HG03196 (cell line): ENCODE results near the gene FAM13C.
"Not testable (repeated sequence)": the region's sequence is repeated elsewhere in the genome, so short reads cannot be mapped to it uniquely, and the experiment has no call there.

ENCODE experiments used
- ATAC-seq: cut with Tn5 transposase; IDR thresholded peaks from one replicate; pipeline ENCODE4 v1.9.1; 2021; ENCODE audit not compliant: unreplicated experiment

Gene FAM13C

GRCh38 chr10:59239108-59239507 is 123.2 kb downstream of the FAM13C start:
- not testable (repeated sequence) for ATAC-seq

GRCh38 chr10:59237775-59238174 is 124.6 kb downstream of the FAM13C start:
- no peak for ATAC-seq

- no peak for ATAC-seq
Measured at GRCh38 chr10:59236064-59236697, 126.2 kb downstream of the FAM13C start.

- no peak for ATAC-seq
Measured at GRCh38 chr10:59234816-59235429, 127.4 kb downstream of the FAM13C start.

- no peak for ATAC-seq
Measured at GRCh38 chr10:59234194-59234593, 128.2 kb downstream of the FAM13C start.

GRCh38 chr10:59229441-59229840 is 132.9 kb downstream of the FAM13C start:
- no peak for ATAC-seq

GRCh38 chr10:59227136-59227673 is 135.1 kb downstream of the FAM13C start:
- no peak for ATAC-seq

- no peak for ATAC-seq
Measured at GRCh38 chr10:59225211-59225610, 137.1 kb downstream of the FAM13C start.

- ATAC-seq, result not testable (repeated sequence)
Measured at GRCh38 chr10:59223597-59223996, 138.8 kb downstream of the FAM13C start.

GRCh38 chr10:59222788-59223187 is 139.6 kb downstream of the FAM13C start:
- ATAC-seq, result no peak

- no peak for ATAC-seq
Measured at GRCh38 chr10:59216178-59216869, 146.0 kb downstream of the FAM13C start.

- no peak for ATAC-seq
Measured at GRCh38 chr10:59214160-59214559, 148.2 kb downstream of the FAM13C start.

GRCh38 chr10:59212301-59212798 is 150.0 kb downstream of the FAM13C start:
- ATAC-seq, result no peak

- ATAC-seq, result no peak
Measured at GRCh38 chr10:59206204-59206720, 156.1 kb downstream of the FAM13C start.
